ENCODE measurements around the gene PERM1. TPM values are rescaled to one million over a fixed set of nuclear protein-coding genes. Genes with fewer than 3 reads are reported as not detected.

PERM1 gene
- total RNA-seq, 1 donor from 2014 or later, result not detected

GRCh38 chr1:1021920-1022259 is 40.0 kb upstream of the PERM1 start:
- Mint-ChIP-seq H3K4me1 (peaks cover 8% of the 10 kb centered on the region), H3K4me3 (no peak overlapping the region), H3K9me3 (no peaks in the 10 kb centered on the region), H3K27me3 (peaks cover 8% of the 10 kb centered on the region), H3K27ac (no peak overlapping the region), H3K36me3 (ENCODE audit: low read depth) (no peaks in the 10 kb centered on the region)
- intact Hi-C loops (cut with micrococcal nuclease), result no loop called here
- POLR2A ChIA-PET, result interaction anchor here (0.6 to 1.1 kb wide), 2 partner anchors 9 kb away, joined by 3 to 5 read pairs; partner anchors contain the start of gene ISG15
- no peak for TF ChIP-seq CTCF (IDR thresholded peaks at IDR 0.05)
- ATAC-seq (ENCODE audit: low read depth), result no peak
- CTCF ChIA-PET, result no interaction called here
- no peak for DNase-seq

GRCh38 chr1:1021010-1021919 is 39.4 kb upstream of the PERM1 start:
- H3K4me3 Mint-ChIP-seq, result peak overlapping the region; percentile 15
- peaks cover 8% of the 10 kb centered on the region for H3K4me1 Mint-ChIP-seq
- no peaks in the 10 kb centered on the region for H3K36me3 Mint-ChIP-seq (ENCODE audit: low read depth)
- intact Hi-C loops (cut with micrococcal nuclease), result no loop called here
- DNase-seq, result no peak
- no peak for TF ChIP-seq CTCF (IDR thresholded peaks at IDR 0.05)
- ATAC-seq (ENCODE audit: low read depth), result no peak
- H3K27ac Mint-ChIP-seq, result no peak overlapping the region
- CTCF ChIA-PET, result no interaction called here
- peaks cover 8% of the 10 kb centered on the region for H3K27me3 Mint-ChIP-seq
- POLR2A ChIA-PET, result interaction anchor here (0.6 kb wide), 1 partner anchor 8 kb away, joined by 3 read pairs; the partner anchor contains the start of gene ISG15
- H3K9me3 Mint-ChIP-seq, result no peaks in the 10 kb centered on the region

GRCh38 chr1:1020415-1021009 is 38.6 kb upstream of the PERM1 start:
- TF ChIP-seq CTCF (IDR thresholded peaks at IDR 0.05), result no peak
- POLR2A ChIA-PET, result interaction anchor here (2.0 kb wide), 1 partner anchor 43 kb away, joined by 14 read pairs; no protein-coding TSS in a partner anchor
- no peak overlapping the region for H3K27ac Mint-ChIP-seq
- H3K36me3 Mint-ChIP-seq (ENCODE audit: low read depth), result no peaks in the 10 kb centered on the region
- ATAC-seq (ENCODE audit: low read depth) (no peak), DNase-seq (no peak)
- H3K4me3 Mint-ChIP-seq, result no peak overlapping the region
- intact Hi-C loops (cut with micrococcal nuclease), result loop anchor here (1.0 kb wide), 1 partner anchor 96 kb away; the partner anchor contains the start of gene C1orf159
- H3K9me3 Mint-ChIP-seq, result no peaks in the 10 kb centered on the region
- CTCF ChIA-PET, result no interaction called here
- peaks cover 4% of the 10 kb centered on the region for H3K27me3 Mint-ChIP-seq
- peaks cover 8% of the 10 kb centered on the region for H3K4me1 Mint-ChIP-seq

GRCh38 chr1:1020000-1020404 is 38.1 kb upstream of the PERM1 start, which contains the start of gene AGRN:
Gene AGRN (plus strand): TSS chr1:1020120. CDS start chr1:1020173, 53 bp downstream.
- DNase-seq (peak; percentile 59), ATAC-seq (ENCODE audit: low read depth) (peak; percentile 21)
- Mint-ChIP-seq H3K4me3 (peak within 1 kb of the TSS; percentile 72), H3K4me1 (peaks cover 8% of the 10 kb centered on the region), H3K27me3 (peaks cover 4% of the 10 kb centered on the region), H3K27ac (no peak within 1 kb of the TSS), H3K36me3 (ENCODE audit: low read depth) (no peaks in the 10 kb centered on the region), H3K9me3 (no peaks in the 10 kb centered on the region)
- intact Hi-C loops (cut with micrococcal nuclease), result loop anchor here (1.0 to 2.0 kb wide), 3 partner anchors 17 to 96 kb away; partner anchors contain the start of gene C1orf159
- TF ChIP-seq CTCF (IDR thresholded peaks at IDR 0.05), result no peak
- CTCF ChIA-PET, result interaction anchor here (1.0 to 1.4 kb wide), 5 partner anchors 12 to 285 kb away, joined by 3 to 8 read pairs (median 4); no protein-coding TSS in a partner anchor
- POLR2A ChIA-PET, result interaction anchor here (1.1 to 2.0 kb wide), 3 partner anchors 13 to 44 kb away, joined by 5 to 14 read pairs (median 7); no protein-coding TSS in a partner anchor
